GM19193 (cell line): Measurements from ENCODE around the gene ZNF853.

ENCODE experiments used
- POLR2A ChIP-seq: IDR thresholded peaks from 4 replicates; pipeline ENCODE4 v1.6.1; 2011; ENCODE audit not compliant: insufficient read depth, insufficient read length; ENCODE audit errors: extremely low read depth

The ZNF853 gene

GRCh38 chr7:6642239-6642839 lies 26.9 kb downstream of the ZNF853 start:
- TF ChIP-seq POLR2A = no peak

- TF ChIP-seq POLR2A = no peak
Observed at GRCh38 chr7:6642861-6643640, 27.6 kb downstream of the ZNF853 start.

GRCh38 chr7:6643915-6644625 lies 28.7 kb downstream of the ZNF853 start:
- no peak for TF ChIP-seq POLR2A

- TF ChIP-seq POLR2A = no peak
Observed at GRCh38 chr7:6644728-6645127, 29.3 kb downstream of the ZNF853 start.

GRCh38 chr7:6646465-6646864 lies 31.1 kb downstream of the ZNF853 start:
- TF ChIP-seq POLR2A = no peak

- TF ChIP-seq POLR2A = no peak
Observed at GRCh38 chr7:6647080-6647479, 31.7 kb downstream of the ZNF853 start.

GRCh38 chr7:6647541-6647940 lies 32.1 kb downstream of the ZNF853 start:
- TF ChIP-seq POLR2A = no peak

- no peak for TF ChIP-seq POLR2A
Observed at GRCh38 chr7:6648066-6648814, 32.8 kb downstream of the ZNF853 start.

- no peak for TF ChIP-seq POLR2A
Observed at GRCh38 chr7:6648815-6649104, 33.4 kb downstream of the ZNF853 start.

GRCh38 chr7:6649241-6649961 lies 34.0 kb downstream of the ZNF853 start:
- TF ChIP-seq POLR2A = no peak

- no peak for TF ChIP-seq POLR2A
Observed at GRCh38 chr7:6650086-6650485, 34.7 kb downstream of the ZNF853 start.

GRCh38 chr7:6650521-6651011 lies 35.2 kb downstream of the ZNF853 start:
- TF ChIP-seq POLR2A = no peak

- no peak for TF ChIP-seq POLR2A
Observed at GRCh38 chr7:6651851-6652445, 36.5 kb downstream of the ZNF853 start.

- TF ChIP-seq POLR2A = no peak
Observed at GRCh38 chr7:6652446-6653011, 37.1 kb downstream of the ZNF853 start.
